GM18873 (cell line): ENCODE data around the gene MBP.

ENCODE experiments used
- ATAC-seq: cut with Tn5 transposase; IDR thresholded peaks from one replicate; pipeline ENCODE4 v1.9.1; 2021; ENCODE audit warnings: mild to moderate bottlenecking, moderate library complexity, moderate number of reproducible peaks; ENCODE audit not compliant: unreplicated experiment, low FRiP score

MBP gene

GRCh38 chr18:77103187-77103850, 29.3 kb downstream of the MBP start:
- no peak for ATAC-seq

GRCh38 chr18:77102259-77103040, 30.1 kb downstream of the MBP start:
- peak; percentile 87 for ATAC-seq

- ATAC-seq, result peak; percentile 23
These were observed 30.9 kb downstream of the MBP start for GRCh38 chr18:77101410-77102258.

- ATAC-seq, result no peak
These were observed 31.7 kb downstream of the MBP start for GRCh38 chr18:77100751-77101355.

- no peak for ATAC-seq
These were observed 32.9 kb downstream of the MBP start for GRCh38 chr18:77099485-77100370.

GRCh38 chr18:77098538-77099174, 33.9 kb downstream of the MBP start:
- ATAC-seq, result no peak

- no peak for ATAC-seq
These were observed 34.6 kb downstream of the MBP start for GRCh38 chr18:77098029-77098428.

GRCh38 chr18:77096936-77097886, 35.4 kb downstream of the MBP start:
- no peak for ATAC-seq

- ATAC-seq, result no peak
These were observed 36.9 kb downstream of the MBP start for GRCh38 chr18:77095391-77096371.

- no peak for ATAC-seq
These were observed 39.0 kb downstream of the MBP start for GRCh38 chr18:77093586-77093985.

- ATAC-seq, result no peak
These were observed 39.5 kb downstream of the MBP start for GRCh38 chr18:77093067-77093430.

GRCh38 chr18:77092104-77093066, 40.2 kb downstream of the MBP start:
- no peak for ATAC-seq

- ATAC-seq, result no peak
These were observed 41.2 kb downstream of the MBP start for GRCh38 chr18:77091366-77091765.

- ATAC-seq, result no peak
These were observed 41.9 kb downstream of the MBP start for GRCh38 chr18:77090546-77091174.

GRCh38 chr18:77089723-77090285, 42.8 kb downstream of the MBP start:
- no peak for ATAC-seq
